RWPE2 (cell line): ENCODE measurements around the gene BAHCC1.

ENCODE experiments used
- ATAC-seq: fragments of 200-7000 bp; cut with Tn5 transposase; 3 replicates; pipeline ENCODE4 v1.9.1; 2021; ENCODE audit warnings: low read depth
- DNase-seq: peaks from one replicate; pipeline ENCODE4 v3.0.0-alpha.2; 2020; ENCODE audit warnings: low spot score
- H3K27ac ChIP-seq: fragments of 450-650 bp; 2 replicates; pipeline ENCODE4 v1.5.1; 2017; ENCODE audit warnings: mild to moderate bottlenecking; ENCODE audit not compliant: poor library complexity, severe bottlenecking
- H3K27me3 ChIP-seq: fragments of 250-450 bp; sonication (Bioruptor Pico); 2 replicates; pipeline ENCODE4 v1.5.1; 2021; ENCODE audit warnings: mild to moderate bottlenecking, moderate library complexity; ENCODE audit not compliant: insufficient read depth, poor library complexity, severe bottlenecking
- H3K36me3 ChIP-seq: fragments of 250-450 bp; sonication (Bioruptor Pico); 2 replicates; pipeline ENCODE4 v1.5.1; 2020; ENCODE audit warnings: low read depth, mild to moderate bottlenecking, moderate library complexity
- H3K4me1 ChIP-seq: fragments of 250-450 bp; sonication (Bioruptor Pico); 2 replicates; pipeline ENCODE4 v1.5.1; 2021; ENCODE audit warnings: mild to moderate bottlenecking, moderate library complexity; ENCODE audit not compliant: insufficient read depth, poor library complexity, severe bottlenecking
- H3K4me3 ChIP-seq: fragments of 250-450 bp; sonication (Bioruptor Pico); 2 replicates; pipeline ENCODE4 v1.5.1; 2021; ENCODE audit warnings: mild to moderate bottlenecking, moderate library complexity; ENCODE audit not compliant: severe bottlenecking
- H3K9me3 ChIP-seq: fragments of 250-450 bp; sonication (Bioruptor Pico); 2 replicates; pipeline ENCODE4 v1.5.1; 2021; ENCODE audit warnings: mild to moderate bottlenecking, moderate library complexity; ENCODE audit not compliant: severe bottlenecking
- TF ChIP-seq, protein P1 (sequence below): fragments of 450-650 bp; IDR thresholded peaks from one replicate; pipeline ENCODE4 v1.5.1; 2017; ENCODE audit warnings: mild to moderate bottlenecking, moderate library complexity; ENCODE audit not compliant: poor library complexity, severe bottlenecking

BAHCC1 gene

DNA sequence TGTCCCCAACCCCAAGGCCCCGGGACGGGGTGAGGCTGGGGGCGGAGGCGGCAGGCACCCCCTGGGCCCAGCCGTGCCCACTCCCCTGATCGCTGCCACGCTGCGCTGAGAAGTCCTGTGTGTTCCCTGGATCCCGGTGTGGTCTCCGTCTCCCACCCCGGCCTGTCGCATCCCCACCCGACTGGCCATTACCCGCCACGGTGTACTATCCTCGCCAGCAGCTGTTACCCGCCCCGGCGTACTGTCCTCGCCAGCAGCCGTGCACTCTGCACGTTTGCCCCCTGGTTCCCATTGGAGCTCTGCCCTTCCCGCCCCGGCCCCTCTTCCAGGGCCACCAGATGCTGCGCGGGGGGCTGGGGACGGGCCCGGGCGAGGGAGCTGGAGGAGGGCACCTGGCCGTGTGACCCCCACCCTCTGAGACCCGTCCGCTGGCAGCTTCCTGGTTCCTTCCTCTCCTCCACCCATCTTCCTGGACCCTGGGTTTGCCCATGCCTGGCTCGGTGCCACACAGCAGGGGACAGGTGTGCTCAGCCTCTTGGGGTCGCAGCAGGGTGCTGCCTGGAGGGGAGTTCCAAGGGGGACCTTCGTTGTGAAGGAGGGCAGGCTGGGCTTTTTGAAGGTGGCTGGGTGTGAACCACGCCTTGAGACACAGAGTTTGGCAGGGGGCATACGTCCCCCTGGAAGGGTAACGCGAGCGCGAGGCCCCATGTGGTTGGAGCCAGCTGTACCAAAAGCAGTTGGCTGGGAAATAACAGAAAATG, 19.7 kb downstream of the BAHCC1 start:
- DNase-seq (no peak), ATAC-seq (no peak)
- no peak overlapping the region for H3K4me3 ChIP-seq
- TF ChIP-seq, protein P1, sequence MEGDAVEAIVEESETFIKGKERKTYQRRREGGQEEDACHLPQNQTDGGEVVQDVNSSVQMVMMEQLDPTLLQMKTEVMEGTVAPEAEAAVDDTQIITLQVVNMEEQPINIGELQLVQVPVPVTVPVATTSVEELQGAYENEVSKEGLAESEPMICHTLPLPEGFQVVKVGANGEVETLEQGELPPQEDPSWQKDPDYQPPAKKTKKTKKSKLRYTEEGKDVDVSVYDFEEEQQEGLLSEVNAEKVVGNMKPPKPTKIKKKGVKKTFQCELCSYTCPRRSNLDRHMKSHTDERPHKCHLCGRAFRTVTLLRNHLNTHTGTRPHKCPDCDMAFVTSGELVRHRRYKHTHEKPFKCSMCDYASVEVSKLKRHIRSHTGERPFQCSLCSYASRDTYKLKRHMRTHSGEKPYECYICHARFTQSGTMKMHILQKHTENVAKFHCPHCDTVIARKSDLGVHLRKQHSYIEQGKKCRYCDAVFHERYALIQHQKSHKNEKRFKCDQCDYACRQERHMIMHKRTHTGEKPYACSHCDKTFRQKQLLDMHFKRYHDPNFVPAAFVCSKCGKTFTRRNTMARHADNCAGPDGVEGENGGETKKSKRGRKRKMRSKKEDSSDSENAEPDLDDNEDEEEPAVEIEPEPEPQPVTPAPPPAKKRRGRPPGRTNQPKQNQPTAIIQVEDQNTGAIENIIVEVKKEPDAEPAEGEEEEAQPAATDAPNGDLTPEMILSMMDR: no peak
- H3K36me3 ChIP-seq: no peaks in the 10 kb centered on the region
- no peak overlapping the region for H3K27ac ChIP-seq
- H3K4me1 ChIP-seq: peaks cover 20% of the 10 kb centered on the region
- H3K27me3 ChIP-seq: no peaks in the 10 kb centered on the region
- no peaks in the 10 kb centered on the region for H3K9me3 ChIP-seq

DNA sequence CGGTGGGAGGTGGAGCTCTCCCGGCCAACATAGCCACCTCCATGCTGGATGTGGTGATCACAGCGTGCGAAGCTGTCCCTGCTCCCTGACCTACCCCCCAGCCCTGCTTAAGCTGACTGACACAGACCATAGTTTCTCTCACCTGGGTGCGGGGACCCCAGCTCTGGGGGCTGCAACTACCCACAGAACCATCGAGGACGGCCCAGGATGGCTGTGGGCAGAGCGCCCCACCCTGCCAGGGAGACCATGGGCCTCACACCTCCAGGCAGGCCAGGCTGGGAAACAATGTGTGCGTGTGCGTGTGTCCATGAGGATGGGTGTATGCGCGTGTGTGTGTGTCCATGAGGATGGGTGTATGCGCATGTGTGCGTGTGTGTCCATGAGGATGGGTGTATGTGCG, 20.4 kb downstream of the BAHCC1 start:
- TF ChIP-seq, protein P1: no peak
- Histone ChIP-seq H3K4me3 (no peak overlapping the region), H3K9me3 (no peaks in the 10 kb centered on the region), H3K27me3 (no peaks in the 10 kb centered on the region), H3K4me1 (peaks cover 27% of the 10 kb centered on the region), H3K27ac (no peak overlapping the region), H3K36me3 (no peaks in the 10 kb centered on the region)
- DNase-seq: no peak
- ATAC-seq: no peak

DNA sequence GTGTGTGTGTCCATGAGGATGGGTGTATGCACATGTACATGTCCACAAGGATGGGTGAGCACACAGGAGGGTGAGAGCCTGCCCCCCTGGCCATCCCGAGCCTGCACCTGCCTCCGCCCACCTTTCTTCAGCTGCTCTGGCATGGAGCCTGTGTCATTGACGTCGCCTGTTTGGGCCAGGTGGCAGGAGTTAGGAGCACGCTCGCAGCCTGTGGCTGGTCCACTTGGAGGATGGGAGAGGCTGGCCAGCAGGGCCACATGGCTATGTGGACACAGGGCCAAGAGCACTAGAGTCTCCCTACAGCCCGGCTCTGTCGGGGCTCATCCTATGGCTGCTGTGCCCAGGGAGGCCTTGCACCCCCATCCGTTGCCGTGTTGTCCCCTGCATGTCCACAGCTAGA, 21.4 kb downstream of the BAHCC1 start:
- Histone ChIP-seq H3K4me3 (no peak overlapping the region), H3K9me3 (no peaks in the 10 kb centered on the region), H3K4me1 (peaks cover 27% of the 10 kb centered on the region), H3K36me3 (no peaks in the 10 kb centered on the region), H3K27ac (no peak overlapping the region), H3K27me3 (no peaks in the 10 kb centered on the region)
- TF ChIP-seq, protein P1: no peak
- ATAC-seq (no peak), DNase-seq (no peak)

DNA sequence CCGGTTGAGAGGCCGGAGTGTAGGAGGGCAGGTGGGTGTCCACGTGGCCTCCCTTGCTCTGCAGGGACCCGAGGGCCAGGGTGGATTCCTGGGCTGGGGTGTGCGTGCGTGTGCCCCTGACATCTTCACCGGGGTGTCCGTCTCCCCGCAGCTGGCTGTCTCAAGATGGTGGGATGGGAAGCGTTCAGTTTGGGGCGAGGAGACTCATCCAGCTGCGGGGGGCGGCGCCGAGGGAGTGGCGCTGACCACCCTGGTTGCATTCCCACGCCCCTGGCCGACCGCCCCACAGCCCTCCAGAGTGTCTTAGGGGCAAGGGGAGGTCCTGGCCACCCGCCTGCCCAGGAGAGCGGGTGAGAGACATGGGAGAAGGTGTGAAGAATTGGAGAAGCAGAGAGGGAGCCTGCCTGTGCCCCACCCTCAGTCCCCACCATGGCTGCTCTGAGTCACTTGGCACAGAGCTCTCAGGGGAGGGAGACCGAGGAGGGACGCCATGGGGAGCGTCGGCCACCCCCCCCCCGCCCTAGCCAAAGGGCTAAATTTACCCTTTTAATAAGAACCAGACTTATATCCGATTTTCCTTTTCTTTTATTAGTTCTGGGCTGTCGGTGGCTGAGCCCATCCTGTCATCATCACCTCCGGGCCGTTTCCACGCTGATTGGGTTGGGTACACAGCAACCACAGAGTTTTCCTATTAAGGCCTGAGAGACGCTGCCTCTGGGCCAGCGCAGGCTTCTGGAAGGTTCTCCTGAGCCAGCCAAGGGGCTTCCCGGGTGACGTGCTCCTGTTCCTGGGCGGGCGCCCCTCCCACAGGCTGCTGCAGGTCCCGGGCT, 22.0 kb downstream of the BAHCC1 start:
- ATAC-seq (no peak), DNase-seq (no peak)
- H3K9me3 ChIP-seq: no peaks in the 10 kb centered on the region
- H3K27ac ChIP-seq: peak overlapping the region; percentile 81
- H3K4me3 ChIP-seq: no peak overlapping the region
- TF ChIP-seq, protein P1: no peak
- no peaks in the 10 kb centered on the region for H3K36me3 ChIP-seq
- no peaks in the 10 kb centered on the region for H3K27me3 ChIP-seq
- peaks cover 29% of the 10 kb centered on the region for H3K4me1 ChIP-seq
